Endothelial cell of umbilical vein (primary cell): ENCODE data around the gene TLE3. TPM values are rescaled to one million over a fixed set of nuclear protein-coding genes. Genes with fewer than 3 reads are reported as not detected.

ENCODE experiments used
- BruUV-seq: library from RNA; stranded (reverse); fragments of 400-500 nt; replicated peaks from 2 replicates; lab custom pipeline; 2021; lab: Mats Ljungman, UMichigan
- CTCF ChIA-PET: fragments of 300-600, 350-600 bp; sonication (Branson Sonifier 250); formaldehyde crosslinking; loops from one replicate; lab custom pipeline; 2021; ENCODE audit warnings: antibody characterized with exemption, inconsistent platforms; lab: Charles Lee
- POLR2A ChIA-PET: fragments of 300-600, 350-600 bp; sonication (Branson Sonifier 250); formaldehyde crosslinking; loops from one replicate; lab custom pipeline; 2021; ENCODE audit warnings: antibody characterized with exemption, inconsistent platforms; lab: Charles Lee
- DNase-seq: peaks from one replicate; pipeline ENCODE4 v3.0.0-alpha.2; 2011; ENCODE audit warnings: low read depth, low spot score
- FAIRE-seq: peaks from 2 replicates; lab custom pipeline; 2011; peaks lifted over from hg19 to GRCh38; lab: Jason Lieb, UNC
- H2AFZ ChIP-seq: 2 replicates; pipeline ENCODE4 v1.6.0; 2012; ENCODE audit warnings: low read depth, low read length, control low read depth, inconsistent platforms
- H3K27ac ChIP-seq: 2 replicates; pipeline ENCODE4 v1.5.1; 2011; ENCODE audit warnings: low read depth, mild to moderate bottlenecking, control low read depth, low read length, moderate library complexity; ENCODE audit not compliant: insufficient read depth
- H3K27me3 ChIP-seq, 2 experiments: 2 replicates each; pipeline versions ENCODE4 v1.6.0 to v1.6.1; 2011; ENCODE audit warnings: low read length in 2 of 2, mixed read lengths in 1 of 2; ENCODE audit not compliant: control insufficient read depth in 2 of 2, insufficient read depth in 2 of 2
- H3K36me3 ChIP-seq, 2 experiments: 2 replicates in 1 of 2; 3 replicates in 1 of 2; pipeline ENCODE4 v1.5.1; 2011; ENCODE audit warnings: low read length in 2 of 2, mild to moderate bottlenecking in 1 of 2, moderate library complexity in 1 of 2; ENCODE audit not compliant: control insufficient read depth in 2 of 2, insufficient read depth in 2 of 2; ENCODE audit errors: extremely low read depth in 1 of 2
- H3K4me1 ChIP-seq: 3 replicates; pipeline ENCODE4 v1.5.1; 2011; ENCODE audit warnings: mild to moderate bottlenecking, low read length; ENCODE audit not compliant: control insufficient read depth, insufficient read depth; ENCODE audit errors: extremely low read depth
- H3K4me2 ChIP-seq: 2 replicates; pipeline ENCODE4 v1.6.1; 2011; ENCODE audit warnings: low read length, control low read depth, mixed read lengths; ENCODE audit not compliant: insufficient read depth
- H3K4me3 ChIP-seq, 3 experiments: fragments of 200-600 bp in 1 of 3; sonication (generic), shearing (Covaris generic) in 1 of 3; replicated peaks in 1 of 3; 2 replicates each; pipeline ENCODE4 v1.5.1; 2011 to 2016; ENCODE audit warnings: control low read depth in 3 of 3, low read length in 3 of 3, mild to moderate bottlenecking in 2 of 3, inconsistent platforms in 1 of 3, low read depth in 1 of 3, moderate library complexity in 1 of 3; ENCODE audit not compliant: insufficient read depth in 1 of 3
- H3K79me2 ChIP-seq: 2 replicates; pipeline ENCODE4 v1.6.0; 2012; ENCODE audit warnings: low read length, inconsistent platforms; ENCODE audit not compliant: control insufficient read depth, insufficient read depth
- H3K9ac ChIP-seq: replicated peaks from 2 replicates; pipeline ENCODE3; 2011; ENCODE audit warnings: low read length, control low read depth; ENCODE audit not compliant: insufficient read depth; ENCODE audit errors: extremely low read depth
- H3K9me1 ChIP-seq: replicated peaks from 3 replicates; pipeline ENCODE4 v1.6.0; 2011; ENCODE audit warnings: mild to moderate bottlenecking, low read length; ENCODE audit not compliant: control insufficient read depth, insufficient read depth; ENCODE audit errors: extremely low read depth
- H3K9me3 ChIP-seq: replicated peaks from 2 replicates; pipeline ENCODE4 v1.5.1; 2012; ENCODE audit warnings: low read length, inconsistent platforms; ENCODE audit not compliant: control insufficient read depth, insufficient read depth
- H4K20me1 ChIP-seq: replicated peaks from 2 replicates; pipeline ENCODE3; 2011; ENCODE audit warnings: mild to moderate bottlenecking, low read length; ENCODE audit not compliant: control insufficient read depth, insufficient read depth; ENCODE audit errors: extremely low read depth
- CTCF ChIP-seq, 2 donors: IDR thresholded peaks; 1 replicate in 1 of 2; 2 replicates in 1 of 2; pipeline ENCODE4 v1.5.1; 2011; ENCODE audit warnings: low read length in 2 of 2, mild to moderate bottlenecking in 2 of 2, moderate library complexity in 2 of 2, control low read depth in 1 of 2, inconsistent platforms in 1 of 2, low read depth in 1 of 2; ENCODE audit not compliant: insufficient read depth in 1 of 2; ENCODE audit errors: extremely low read depth in 1 of 2
- EZH2 ChIP-seq: IDR thresholded peaks from 2 replicates; pipeline ENCODE4 v1.6.1; 2012; ENCODE audit warnings: borderline replicate concordance, low read depth, mild to moderate bottlenecking, moderate library complexity, low read length, inconsistent platforms; ENCODE audit not compliant: severe bottlenecking
- FOS ChIP-seq: IDR thresholded peaks from 2 replicates; pipeline ENCODE4 v1.6.1; 2011; ENCODE audit warnings: mild to moderate bottlenecking, low read length, moderate library complexity, borderline replicate concordance; ENCODE audit not compliant: insufficient read depth
- GATA2 ChIP-seq: IDR thresholded peaks from 2 replicates; pipeline ENCODE4 v1.7.0; 2011; ENCODE audit warnings: low read depth, mild to moderate bottlenecking, moderate library complexity, mixed read lengths, low read length; ENCODE audit not compliant: insufficient read length, insufficient read depth
- JUN ChIP-seq: IDR thresholded peaks from 2 replicates; pipeline ENCODE4 v1.6.1; 2011; ENCODE audit warnings: borderline replicate concordance, low read depth; ENCODE audit not compliant: insufficient read length, insufficient read depth
- MAX ChIP-seq: IDR thresholded peaks from 2 replicates; pipeline ENCODE4 v1.6.1; 2011; ENCODE audit not compliant: insufficient read depth, insufficient read length
- MYC ChIP-seq: IDR thresholded peaks from one replicate; pipeline ENCODE4 v1.6.1; 2011; ENCODE audit warnings: mild to moderate bottlenecking, low read depth, low read length
- POLR2A ChIP-seq: IDR thresholded peaks from 2 replicates; pipeline ENCODE4 v1.6.1; 2012; ENCODE audit warnings: low read depth, mild to moderate bottlenecking, control low read depth, low read length
- POLR2AphosphoS5 ChIP-seq: IDR thresholded peaks from 2 replicates; pipeline ENCODE4 v1.6.1; 2012; ENCODE audit warnings: low read depth, mild to moderate bottlenecking, control low read depth, low read length, moderate library complexity; ENCODE audit not compliant: insufficient read depth
- dilution Hi-C: fragments of 300-500 bp; cut with MboI; formaldehyde crosslinking; loops from one replicate; pipeline ENCODE4 v1.15.0; 2019; ENCODE audit warnings: low sequenced_read_pairs; ENCODE audit not compliant: extremely low pct_ligation_motif_present
- intact Hi-C: fragments of 100-400 bp; cut with micrococcal nuclease; formaldehyde crosslinking; loops from one replicate; pipeline ENCODE4 v1.10.0; 2022
- polyA plus RNA-seq, 4 experiments: library from polyadenylated mRNA; depleted of rRNA in 3 of 4; stranded (reverse) in 3 of 4; unstranded in 1 of 4; fragments of >200 nt; gene quantifications; 2 replicates each; pipeline versions ENCODE4 v1.2.1 to v1.2.3, GENCODE V29; 2011 to 2012; ENCODE audit warnings: missing spikeins in 1 of 4
- total RNA-seq: library from RNA; stranded (reverse); gene quantifications from 2 replicates; pipeline ENCODE4 v1.2.3, GENCODE V29; 2021

The TLE3 gene
- total and polyA plus RNA-seq, 2 donors (not counting 3 experiments of a cell fraction or from before 2014, with no cell fraction given), result 40.5 to 56.9 TPM

- Histone ChIP-seq H3K79me2 (no peaks in the 10 kb centered on the region), H3K4me3 (no peak overlapping the region), H3K9me3 (no peaks in the 10 kb centered on the region), H3K36me3 (no peaks in the 10 kb centered on the region), H3K4me2 (no peak overlapping the region), H3K27ac (no peak overlapping the region), H4K20me1 (no peaks in the 10 kb centered on the region), H3K9me1 (no peaks in the 10 kb centered on the region), H2AFZ (no peak overlapping the region), H3K9ac (no peak overlapping the region), H3K4me1 (peaks cover 5% of the 10 kb centered on the region), H3K27me3 (peaks cover 6 to 7% of the 10 kb centered on the region in 2 experiments)
- no TSS peak for BruUV-seq
- ChIA-PET POLR2A (interaction anchor here (0.6 kb wide), 1 partner anchor 12 kb away, joined by 3 read pairs; no protein-coding TSS in a partner anchor), CTCF (interaction anchor here (0.7 to 1.2 kb wide), 4 partner anchors 10 to 345 kb away, joined by 3 to 6 read pairs (median 4); no protein-coding TSS in a partner anchor)
- TF ChIP-seq MAX (no peak), POLR2AphosphoS5 (no peak), MYC (no peak), CTCF (IDR thresholded peaks at IDR 0.05; ENCODE audit: extremely low read depth in 1 of 2, insufficient read depth in 1 of 2, low read depth in 1 of 2, low read length in 2 of 2) (no peak), JUN (no peak), GATA2 (no peak), POLR2A (no peak), FOS (no peak), EZH2 (no peak)
- dilution Hi-C loops (no loop called here), intact Hi-C loops (no loop called here)
- DNase-seq, result peak; percentile 38
- FAIRE-seq, result no peak
Observed at GRCh38 chr15:70121624-70122302, 24.0 kb upstream of the TLE3 start.
